HCT116 (cell line): ENCODE data around the gene CPM. TPM values are rescaled to one million over a fixed set of nuclear protein-coding genes. Genes with fewer than 3 reads are reported as not detected.

ENCODE experiments used
- ATAC-seq: fragments of 200-7000 bp; cut with Tn5 transposase; 2 replicates; pipeline ENCODE4 v1.9.1; 2020; ENCODE audit warnings: mild to moderate bottlenecking, moderate library complexity
- BruUV-seq: library from RNA; stranded (reverse); fragments of 400-500 nt; replicated peaks from 2 replicates; lab custom pipeline; 2021; lab: Mats Ljungman, UMichigan
- CTCF ChIA-PET: fragments of 300-600 bp; sonication (Branson Sonifier 250); formaldehyde crosslinking; loops from one replicate; lab custom pipeline; 2021; ENCODE audit warnings: antibody characterized with exemption; lab: Charles Lee
- POLR2A ChIA-PET: fragments of 300-600, 350-600 bp; sonication (Branson Sonifier 250); formaldehyde crosslinking; loops from one replicate; lab custom pipeline; 2021; ENCODE audit warnings: antibody characterized with exemption; lab: Charles Lee
- RAD21 ChIA-PET, 2 experiments: fragments of 300-600 bp; sonication (Branson Sonifier 250); formaldehyde crosslinking; loops; one replicate each; lab custom pipeline; 2023; ENCODE audit warnings: low total read pairs in 2 of 2; ENCODE audit not compliant: uncharacterized antibody in 2 of 2, unreplicated experiment in 2 of 2, low non-redundant PET in 1 of 2; lab: Charles Lee
- DNase-seq: peaks from one replicate; pipeline ENCODE4 v3.0.0-alpha.2; 2010; ENCODE audit warnings: low read depth, low spot score
- H2AFZ ChIP-seq: fragments of 200-600 bp; shearing (Covaris generic), sonication (generic); 2 replicates; pipeline ENCODE4 v1.6.1; 2017; ENCODE audit warnings: low read depth, mixed run types, mixed read lengths, antibody characterized with exemption, low read length; ENCODE audit not compliant: poor library complexity, severe bottlenecking
- H3K27ac ChIP-seq: 2 replicates; pipeline ENCODE4 v1.5.1; 2012; ENCODE audit warnings: low read depth, low read length
- H3K27me3 ChIP-seq: fragments of 200-600 bp; sonication (generic); 2 replicates; pipeline ENCODE4 v1.6.1; 2016; ENCODE audit warnings: mixed run types, low read length, mixed read lengths; ENCODE audit not compliant: insufficient read depth
- H3K36me3 ChIP-seq, 2 experiments: fragments of 200-500 bp in 1 of 2; fragments of 200-600 bp in 1 of 2; sonication (Bioruptor generic) in 1 of 2; sonication (generic) in 1 of 2; 2 replicates each; pipeline versions ENCODE4 v1.5.1 to v1.6.1; 2014 to 2016; ENCODE audit warnings: low read length in 2 of 2, inconsistent platforms in 1 of 2, mixed read lengths in 1 of 2, mixed run types in 1 of 2; ENCODE audit not compliant: insufficient read depth in 2 of 2, control insufficient read depth in 1 of 2
- H3K4me1 ChIP-seq, 2 experiments: fragments of 200-600 bp in 1 of 2; sonication (generic) in 1 of 2; 2 replicates each; pipeline versions ENCODE4 v1.5.1 to v1.6.1; 2012 to 2017; ENCODE audit warnings: low read length in 2 of 2, inconsistent platforms in 1 of 2, mild to moderate bottlenecking in 1 of 2, mixed read lengths in 1 of 2, mixed run types in 1 of 2, moderate library complexity in 1 of 2; ENCODE audit not compliant: insufficient read depth in 2 of 2, control insufficient read depth in 1 of 2
- H3K4me2 ChIP-seq: fragments of 200-600 bp; sonication (generic); 2 replicates; pipeline ENCODE4 v1.6.1; 2017; ENCODE audit warnings: mixed run types, low read length, mixed read lengths
- H3K4me3 ChIP-seq, 2 experiments: fragments of 200-600 bp in 1 of 2; sonication (generic) in 1 of 2; replicated peaks in 1 of 2; 2 replicates each; pipeline ENCODE4 v1.5.1; 2011 to 2016; ENCODE audit warnings: low read length in 2 of 2, control low read depth in 1 of 2, low read depth in 1 of 2, mild to moderate bottlenecking in 1 of 2, mixed read lengths in 1 of 2, mixed run types in 1 of 2
- H3K79me2 ChIP-seq: fragments of 200-600 bp; sonication (generic); 2 replicates; pipeline ENCODE4 v1.6.1; 2017; ENCODE audit warnings: mild to moderate bottlenecking, mixed run types, low read length, moderate library complexity, mixed read lengths; ENCODE audit not compliant: insufficient read depth
- H3K9ac ChIP-seq: fragments of 200-600 bp; sonication (generic); 2 replicates; pipeline ENCODE4 v1.6.1; 2016; ENCODE audit warnings: low read length, mixed read lengths
- H3K9me2 ChIP-seq: fragments of 200-600 bp; sonication (generic), shearing (Covaris generic); 2 replicates; pipeline ENCODE4 v1.6.1; 2017; ENCODE audit warnings: mixed run types, mild to moderate bottlenecking, moderate library complexity; ENCODE audit not compliant: insufficient read depth
- H3K9me3 ChIP-seq, 2 experiments: fragments of 200-500 bp in 1 of 2; fragments of 200-600 bp in 1 of 2; sonication (Bioruptor generic) in 1 of 2; sonication (generic) in 1 of 2; 2 replicates each; pipeline ENCODE4 v1.6.1; 2014 to 2017; ENCODE audit warnings: low read length in 2 of 2, mixed read lengths in 2 of 2, inconsistent platforms in 1 of 2, low read depth in 1 of 2, mild to moderate bottlenecking in 1 of 2, mixed run types in 1 of 2, moderate library complexity in 1 of 2; ENCODE audit not compliant: control insufficient read depth in 1 of 2, insufficient read depth in 1 of 2
- H4K20me1 ChIP-seq: fragments of 200-600 bp; sonication (generic), shearing (Covaris generic); 2 replicates; pipeline ENCODE4 v1.6.1; 2017; ENCODE audit warnings: mixed run types, mild to moderate bottlenecking, moderate library complexity; ENCODE audit not compliant: insufficient read depth
- CBX3 ChIP-seq: IDR thresholded peaks from 2 replicates; pipeline ENCODE4 v1.6.1; 2012; ENCODE audit warnings: low read depth
- CEBPB ChIP-seq: IDR thresholded peaks from 2 replicates; pipeline ENCODE4 v1.6.1; 2012; ENCODE audit warnings: low read depth
- ELF1 ChIP-seq: IDR thresholded peaks from 2 replicates; pipeline ENCODE4 v1.6.1; 2012; ENCODE audit warnings: low read depth, borderline replicate concordance
- EZH2 ChIP-seq: fragments of 200-600 bp; sonication (generic); IDR thresholded peaks from 2 replicates; pipeline ENCODE4 v1.6.1; 2017; ENCODE audit warnings: antibody characterized with exemption, mixed run types
- EZH2phosphoT487 ChIP-seq: fragments of 200-600 bp; IDR thresholded peaks from 2 replicates; pipeline ENCODE4 v1.6.1; 2018; ENCODE audit warnings: antibody characterized with exemption, borderline replicate concordance
- FOSL1 ChIP-seq: IDR thresholded peaks from 2 replicates; pipeline ENCODE4 v1.6.1; 2012; ENCODE audit warnings: low read depth
- POLR2A ChIP-seq: IDR thresholded peaks from 2 replicates; pipeline ENCODE4 v1.7.0; 2011; ENCODE audit warnings: borderline replicate concordance; ENCODE audit not compliant: insufficient read depth, insufficient read length; ENCODE audit errors: extremely low read depth
- POLR2AphosphoS5 ChIP-seq: IDR thresholded peaks from 2 replicates; pipeline ENCODE4 v1.6.1; 2011; ENCODE audit warnings: mild to moderate bottlenecking, low read depth, low read length, moderate library complexity
- SP1 ChIP-seq: IDR thresholded peaks from 2 replicates; pipeline ENCODE4 v1.6.1; 2012; ENCODE audit warnings: low read depth
- SRF ChIP-seq: IDR thresholded peaks from 2 replicates; pipeline ENCODE4 v1.6.1; 2012; ENCODE audit warnings: low read depth
- TCF7L2 ChIP-seq: IDR thresholded peaks from 2 replicates; pipeline ENCODE4 v1.7.0; 2011; ENCODE audit warnings: borderline replicate concordance, inconsistent platforms; ENCODE audit not compliant: insufficient read depth, insufficient read length; ENCODE audit errors: extremely low read depth
- YY1 ChIP-seq: IDR thresholded peaks from 2 replicates; pipeline ENCODE4 v1.6.1; 2011; ENCODE audit warnings: low read length, low read depth, moderate library complexity, mild to moderate bottlenecking; ENCODE audit not compliant: insufficient replicate concordance; ENCODE audit errors: extremely low read depth
- ZFX ChIP-seq: fragments of 450-650 bp; IDR thresholded peaks from 2 replicates; pipeline ENCODE4 v1.6.1; 2017
- ZNF274 ChIP-seq: fragments of 200-500 bp; sonication (Bioruptor generic); IDR thresholded peaks from 2 replicates; pipeline ENCODE4 v1.6.1; 2014; ENCODE audit warnings: mild to moderate bottlenecking, low read depth, low read length, inconsistent platforms
- intact Hi-C: fragments of 100-400 bp; cut with micrococcal nuclease; formaldehyde crosslinking; loops from 2 replicates; pipeline ENCODE4 v1.10.0; 2022
- total RNA-seq: library from RNA; stranded (reverse); gene quantifications from one replicate; pipeline ENCODE4 v1.2.1, GENCODE V29; 2021; ENCODE audit not compliant: unreplicated experiment
- TF ChIP-seq, protein P1 (sequence below): IDR thresholded peaks from 2 replicates; pipeline ENCODE4 v1.6.1; 2012
- TF ChIP-seq, protein P2 (sequence below): IDR thresholded peaks from 2 replicates; pipeline ENCODE4 v1.6.1; 2012; ENCODE audit warnings: low read depth
- TF ChIP-seq, protein P3 (sequence below): IDR thresholded peaks from 2 replicates; pipeline ENCODE4 v1.6.1; 2011; ENCODE audit warnings: mild to moderate bottlenecking, low read length, moderate library complexity; ENCODE audit not compliant: insufficient replicate concordance; ENCODE audit errors: extremely low read depth

The CPM gene
- total RNA-seq, 1 experiment from 2014 or later, result 5.3 TPM

DNA sequence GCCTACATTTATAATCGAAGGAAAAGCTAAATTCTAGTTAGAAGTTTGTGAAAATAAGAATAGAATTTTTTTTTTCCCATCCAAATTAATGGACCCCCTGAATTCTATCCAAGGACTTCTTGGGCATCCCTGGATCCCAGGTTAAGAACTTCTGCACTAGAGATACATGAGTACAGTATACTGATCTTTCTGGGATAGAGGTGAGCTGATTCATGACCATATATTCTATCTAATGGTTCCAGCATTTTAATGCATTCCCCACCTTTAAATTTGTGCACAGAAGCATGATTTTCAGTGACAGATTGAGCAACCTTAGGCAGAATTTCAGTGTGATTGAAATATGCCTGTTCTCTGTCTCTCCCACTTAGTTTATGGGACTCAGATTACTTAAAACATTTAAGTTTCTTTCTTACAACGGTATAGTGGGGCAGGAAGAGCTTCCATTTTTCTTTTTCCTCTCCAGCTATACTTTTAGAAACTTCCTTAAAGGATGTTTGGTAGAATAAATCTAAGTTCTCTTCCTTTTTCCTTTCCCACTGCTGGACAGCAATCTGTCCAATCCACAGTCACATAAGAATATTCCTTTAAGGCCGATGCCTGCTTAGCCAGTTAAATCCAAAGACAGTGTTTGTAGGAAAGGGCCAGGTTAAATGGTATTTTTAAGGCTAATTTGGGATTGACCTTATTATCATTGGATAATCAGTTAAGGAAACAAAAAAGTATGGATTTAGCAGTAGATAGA, 118.3 kb downstream of the CPM start:
- intact Hi-C loops, result no loop called here
- no peak for DNase-seq
- Histone ChIP-seq H2AFZ (no peak overlapping the region), H3K4me2 (no peak overlapping the region), H3K4me3 (no peak overlapping the region), H3K9me2 (no peaks in the 10 kb centered on the region), H3K27ac (no peak overlapping the region)
- RAD21 ChIA-PET, result no interaction called here
- CTCF ChIA-PET, result no interaction called here
- TF ChIP-seq POLR2A (no peak), ZNF274 (no peak), ELF1 (no peak), FOSL1 (no peak), TCF7L2 (no peak), SP1 (no peak), YY1 (no peak), EZH2 (no peak), POLR2AphosphoS5 (no peak), ZFX (no peak), CBX3 (no peak), CEBPB (no peak), SRF (no peak), EZH2phosphoT487 (no peak)
- TF ChIP-seq, protein P1, sequence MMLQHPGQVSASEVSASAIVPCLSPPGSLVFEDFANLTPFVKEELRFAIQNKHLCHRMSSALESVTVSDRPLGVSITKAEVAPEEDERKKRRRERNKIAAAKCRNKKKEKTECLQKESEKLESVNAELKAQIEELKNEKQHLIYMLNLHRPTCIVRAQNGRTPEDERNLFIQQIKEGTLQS, result no peak
- TF ChIP-seq, protein P2, sequence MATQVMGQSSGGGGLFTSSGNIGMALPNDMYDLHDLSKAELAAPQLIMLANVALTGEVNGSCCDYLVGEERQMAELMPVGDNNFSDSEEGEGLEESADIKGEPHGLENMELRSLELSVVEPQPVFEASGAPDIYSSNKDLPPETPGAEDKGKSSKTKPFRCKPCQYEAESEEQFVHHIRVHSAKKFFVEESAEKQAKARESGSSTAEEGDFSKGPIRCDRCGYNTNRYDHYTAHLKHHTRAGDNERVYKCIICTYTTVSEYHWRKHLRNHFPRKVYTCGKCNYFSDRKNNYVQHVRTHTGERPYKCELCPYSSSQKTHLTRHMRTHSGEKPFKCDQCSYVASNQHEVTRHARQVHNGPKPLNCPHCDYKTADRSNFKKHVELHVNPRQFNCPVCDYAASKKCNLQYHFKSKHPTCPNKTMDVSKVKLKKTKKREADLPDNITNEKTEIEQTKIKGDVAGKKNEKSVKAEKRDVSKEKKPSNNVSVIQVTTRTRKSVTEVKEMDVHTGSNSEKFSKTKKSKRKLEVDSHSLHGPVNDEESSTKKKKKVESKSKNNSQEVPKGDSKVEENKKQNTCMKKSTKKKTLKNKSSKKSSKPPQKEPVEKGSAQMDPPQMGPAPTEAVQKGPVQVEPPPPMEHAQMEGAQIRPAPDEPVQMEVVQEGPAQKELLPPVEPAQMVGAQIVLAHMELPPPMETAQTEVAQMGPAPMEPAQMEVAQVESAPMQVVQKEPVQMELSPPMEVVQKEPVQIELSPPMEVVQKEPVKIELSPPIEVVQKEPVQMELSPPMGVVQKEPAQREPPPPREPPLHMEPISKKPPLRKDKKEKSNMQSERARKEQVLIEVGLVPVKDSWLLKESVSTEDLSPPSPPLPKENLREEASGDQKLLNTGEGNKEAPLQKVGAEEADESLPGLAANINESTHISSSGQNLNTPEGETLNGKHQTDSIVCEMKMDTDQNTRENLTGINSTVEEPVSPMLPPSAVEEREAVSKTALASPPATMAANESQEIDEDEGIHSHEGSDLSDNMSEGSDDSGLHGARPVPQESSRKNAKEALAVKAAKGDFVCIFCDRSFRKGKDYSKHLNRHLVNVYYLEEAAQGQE, result no peak
- TF ChIP-seq, protein P3, sequence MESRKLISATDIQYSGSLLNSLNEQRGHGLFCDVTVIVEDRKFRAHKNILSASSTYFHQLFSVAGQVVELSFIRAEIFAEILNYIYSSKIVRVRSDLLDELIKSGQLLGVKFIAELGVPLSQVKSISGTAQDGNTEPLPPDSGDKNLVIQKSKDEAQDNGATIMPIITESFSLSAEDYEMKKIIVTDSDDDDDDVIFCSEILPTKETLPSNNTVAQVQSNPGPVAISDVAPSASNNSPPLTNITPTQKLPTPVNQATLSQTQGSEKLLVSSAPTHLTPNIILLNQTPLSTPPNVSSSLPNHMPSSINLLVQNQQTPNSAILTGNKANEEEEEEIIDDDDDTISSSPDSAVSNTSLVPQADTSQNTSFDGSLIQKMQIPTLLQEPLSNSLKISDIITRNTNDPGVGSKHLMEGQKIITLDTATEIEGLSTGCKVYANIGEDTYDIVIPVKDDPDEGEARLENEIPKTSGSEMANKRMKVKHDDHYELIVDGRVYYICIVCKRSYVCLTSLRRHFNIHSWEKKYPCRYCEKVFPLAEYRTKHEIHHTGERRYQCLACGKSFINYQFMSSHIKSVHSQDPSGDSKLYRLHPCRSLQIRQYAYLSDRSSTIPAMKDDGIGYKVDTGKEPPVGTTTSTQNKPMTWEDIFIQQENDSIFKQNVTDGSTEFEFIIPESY, result no peak
- TF ChIP-seq, all 23 proteins: peak for 0
- 0 out of 4 replicates have a peak, but pooled peaks cover 0 to 2% of the 10 kb centered on the region in 2 experiments for H3K4me1 ChIP-seq
- no peak for ATAC-seq
- POLR2A ChIA-PET, result no interaction called here
- BruUV-seq, result no TSS peak
- no peaks in the 10 kb centered on the region for H3K9me3 ChIP-seq
- peaks cover 25 to 60% of the 10 kb centered on the region in 2 experiments; a peak in 3 of 4 replicates for H3K36me3 ChIP-seq
- H3K27me3 ChIP-seq, result no peaks in the 10 kb centered on the region
- H4K20me1 ChIP-seq, result peaks cover 4% of the 10 kb centered on the region; the same call in 1 of the 2 replicates
- H3K79me2 ChIP-seq, result peaks cover 97% of the 10 kb centered on the region
- no peak overlapping the region for H3K9ac ChIP-seq
